H54 (cell line): ENCODE measurements around the gene UQCRHL.

Experiments
- DNase-seq: peaks from one replicate; pipeline ENCODE4 v3.0.0; 2011; ENCODE audit warnings: low spot score, mixed read lengths; ENCODE audit not compliant: insufficient read length
- FAIRE-seq: peaks from 3 replicates; lab custom pipeline; 2011; peaks lifted over from hg19 to GRCh38; lab: Jason Lieb, UNC
- POLR2A ChIP-seq: IDR thresholded peaks from 2 replicates; pipeline ENCODE4 v1.6.1; 2011; ENCODE audit warnings: low read depth, mild to moderate bottlenecking, low read length

UQCRHL gene

GRCh38 chr1:15797614-15798390 lies 9.6 kb downstream of the UQCRHL start:
- no peak for TF ChIP-seq POLR2A
- no peak for FAIRE-seq
- DNase-seq: no peak

- DNase-seq: no peak
- FAIRE-seq: no peak
- TF ChIP-seq POLR2A: no peak
Observed at GRCh38 chr1:15796086-15796462, 11.4 kb downstream of the UQCRHL start.

GRCh38 chr1:15788624-15789301 lies 18.7 kb downstream of the UQCRHL start:
- no peak for DNase-seq
- no peak for TF ChIP-seq POLR2A
- FAIRE-seq: no peak

- FAIRE-seq (no peak), DNase-seq (no peak)
- no peak for TF ChIP-seq POLR2A
Observed at GRCh38 chr1:15786581-15786980, 20.9 kb downstream of the UQCRHL start.

GRCh38 chr1:15785683-15786082 lies 21.8 kb downstream of the UQCRHL start:
- no peak for FAIRE-seq
- no peak for TF ChIP-seq POLR2A
- no peak for DNase-seq

GRCh38 chr1:15777909-15778707 lies 29.3 kb downstream of the UQCRHL start:
- DNase-seq (no peak), FAIRE-seq (no peak)
- no peak for TF ChIP-seq POLR2A

GRCh38 chr1:15775706-15776105 lies 31.7 kb downstream of the UQCRHL start:
- no peak for TF ChIP-seq POLR2A
- FAIRE-seq (no peak), DNase-seq (no peak)

- no peak for TF ChIP-seq POLR2A
- no peak for FAIRE-seq
- no peak for DNase-seq
Observed at GRCh38 chr1:15771836-15772515, 35.5 kb downstream of the UQCRHL start.

GRCh38 chr1:15770313-15770962 lies 37.0 kb downstream of the UQCRHL start:
- FAIRE-seq (no peak), DNase-seq (no peak)
- no peak for TF ChIP-seq POLR2A

- no peak for TF ChIP-seq POLR2A
- DNase-seq (no peak), FAIRE-seq (no peak)
Observed at GRCh38 chr1:15768388-15768787, 39.1 kb downstream of the UQCRHL start.

GRCh38 chr1:15767941-15768340 lies 39.5 kb downstream of the UQCRHL start:
- DNase-seq: no peak
- no peak for FAIRE-seq
- TF ChIP-seq POLR2A: no peak

- no peak for FAIRE-seq
- no peak for TF ChIP-seq POLR2A
Observed at GRCh38 chr1:15765495-15766194, 41.8 kb downstream of the UQCRHL start.

GRCh38 chr1:15764890-15765289 lies 42.6 kb downstream of the UQCRHL start:
- FAIRE-seq (no peak), DNase-seq (no peak)
- TF ChIP-seq POLR2A: no peak

More at GRCh38 chr1:15765495-15766194, 41.8 kb downstream of the UQCRHL start:
- DNase-seq: no peak
